Kidney glomerular epithelial cell (primary cell): ENCODE data around the gene CDK14.
"Not testable (repeated sequence)": the region's sequence is repeated elsewhere in the genome, so short reads cannot be mapped to it uniquely, and the experiment has no call there.

Experiments
- DNase-seq: peaks from one replicate; lab custom pipeline; 2025; lab: John Stamatoyannopoulos, UW

The CDK14 gene

DNA sequence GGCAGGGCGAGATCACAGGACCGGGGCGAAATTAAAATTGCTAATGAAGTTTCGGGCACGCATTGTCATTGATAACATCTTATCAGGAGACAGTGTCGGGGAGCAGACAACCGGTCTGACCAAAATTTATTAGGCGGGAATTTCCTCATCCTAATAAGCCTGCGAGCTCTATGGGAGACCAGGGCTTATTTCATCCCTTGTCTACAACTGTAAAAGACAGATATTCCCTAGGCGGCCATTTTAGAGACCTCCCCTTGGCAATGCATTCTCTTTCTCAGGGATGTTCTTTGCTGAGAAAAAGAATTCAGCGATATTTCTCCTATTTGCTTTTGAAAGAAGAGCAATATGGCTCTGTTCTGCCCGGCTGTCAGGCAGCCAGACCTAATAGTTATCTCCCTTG is 198.1 kb downstream of the CDK14 start:
- not testable (repeated sequence) for DNase-seq

DNA sequence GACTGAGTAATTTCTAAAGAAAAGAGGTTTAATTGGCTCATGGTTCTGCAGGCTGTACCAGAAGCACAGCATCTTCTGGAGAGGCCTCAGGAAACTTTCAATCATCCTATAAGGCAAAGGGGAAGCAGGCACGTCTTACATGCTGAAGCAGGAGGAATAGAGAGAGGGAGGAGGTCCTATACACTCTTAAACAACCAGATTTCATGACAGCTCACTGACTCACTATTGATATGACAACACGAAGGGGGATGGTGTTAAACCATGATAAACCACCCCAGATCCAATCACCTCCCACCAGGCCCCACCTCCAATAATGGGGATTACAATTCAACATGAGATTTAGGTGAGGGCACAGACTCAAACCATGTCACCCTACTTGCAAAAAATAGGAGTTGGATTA is 201.5 kb downstream of the CDK14 start:
- no peak for DNase-seq

DNA sequence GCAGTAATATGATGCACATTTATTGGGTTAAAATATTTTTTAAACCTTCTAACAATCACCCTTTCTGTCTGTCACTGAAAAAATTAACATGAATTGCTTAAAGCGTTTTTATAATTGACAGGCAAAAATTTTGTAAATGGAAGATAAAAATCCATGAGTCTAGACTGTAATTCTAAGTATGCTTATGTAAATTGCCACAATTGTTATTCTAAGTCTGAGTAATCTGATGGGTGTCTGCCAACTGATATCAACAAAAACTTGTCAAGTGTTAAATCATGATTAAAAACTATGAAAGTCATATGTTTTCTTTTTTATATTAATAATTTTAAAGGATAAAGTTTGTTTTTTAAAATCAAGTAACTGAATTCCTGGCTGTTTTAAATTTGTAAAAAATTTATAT is 208.2 kb downstream of the CDK14 start:
- no peak for DNase-seq

DNA sequence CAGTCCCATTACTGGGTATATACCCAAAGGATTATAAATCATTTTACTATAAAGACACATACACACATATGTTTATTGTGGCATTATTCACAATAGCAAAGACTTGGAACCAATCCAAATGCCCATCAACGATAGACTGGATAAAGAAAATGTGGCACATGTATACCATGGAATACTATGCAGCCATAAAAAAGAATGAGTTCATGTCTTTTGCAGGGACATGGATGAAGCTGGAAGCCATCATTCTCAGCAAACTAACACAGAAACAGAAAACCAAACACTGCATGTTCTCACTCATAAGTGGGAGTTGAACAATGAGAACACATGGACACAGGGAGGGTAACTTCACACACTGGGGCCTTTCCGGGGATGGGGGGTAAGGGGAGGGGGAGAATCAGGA is 219.4 kb downstream of the CDK14 start:
- not testable (repeated sequence) for DNase-seq

DNA sequence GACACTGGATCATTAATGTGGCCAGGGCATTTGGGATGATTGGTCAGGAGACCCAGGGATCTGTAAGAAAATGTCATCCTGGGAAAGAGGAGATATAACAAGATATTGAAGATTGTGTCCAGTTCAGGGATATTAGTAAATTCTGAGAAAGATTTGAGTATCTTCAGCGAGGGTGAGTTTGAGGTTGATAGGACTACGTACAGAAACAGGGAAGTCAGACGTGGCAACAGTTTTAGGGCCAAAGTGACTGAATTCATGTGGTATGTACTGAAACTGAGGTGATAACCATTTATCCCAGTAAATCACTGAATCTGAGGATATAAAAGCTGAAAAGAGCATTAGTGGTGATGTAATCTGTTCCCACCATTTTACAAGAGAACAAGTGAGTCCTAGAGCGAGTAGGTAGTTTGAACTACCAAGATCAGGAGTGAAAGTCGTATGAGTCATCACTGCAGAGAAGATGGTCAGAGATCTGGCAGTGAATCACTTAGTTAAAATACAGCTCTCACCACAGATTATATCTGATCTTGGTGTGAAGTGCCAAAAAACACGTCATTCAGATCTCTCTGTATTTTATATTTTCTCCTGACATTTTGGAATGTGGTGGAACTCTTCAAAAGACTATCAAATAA is 220.5 kb downstream of the CDK14 start:
- peak; percentile 87 for DNase-seq

DNA sequence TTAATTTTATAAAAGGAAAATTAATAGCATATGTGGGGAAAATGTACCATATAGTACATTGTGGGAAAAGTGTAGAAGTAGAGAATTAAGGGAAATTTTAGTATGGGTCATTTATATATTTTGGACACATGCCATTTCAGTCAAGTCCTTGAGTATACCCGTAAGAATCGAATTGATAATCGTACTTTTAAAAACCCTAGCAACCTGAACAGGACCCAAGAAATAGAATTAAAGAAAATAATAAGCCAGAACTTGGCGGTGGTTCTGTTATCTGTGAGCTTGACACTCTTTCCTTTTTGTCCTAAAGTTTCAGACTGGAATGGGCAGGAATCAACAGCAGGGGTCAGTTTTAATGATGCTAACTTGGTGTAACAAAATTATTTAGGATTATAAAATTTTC is 221.0 kb downstream of the CDK14 start:
- no peak for DNase-seq

DNA sequence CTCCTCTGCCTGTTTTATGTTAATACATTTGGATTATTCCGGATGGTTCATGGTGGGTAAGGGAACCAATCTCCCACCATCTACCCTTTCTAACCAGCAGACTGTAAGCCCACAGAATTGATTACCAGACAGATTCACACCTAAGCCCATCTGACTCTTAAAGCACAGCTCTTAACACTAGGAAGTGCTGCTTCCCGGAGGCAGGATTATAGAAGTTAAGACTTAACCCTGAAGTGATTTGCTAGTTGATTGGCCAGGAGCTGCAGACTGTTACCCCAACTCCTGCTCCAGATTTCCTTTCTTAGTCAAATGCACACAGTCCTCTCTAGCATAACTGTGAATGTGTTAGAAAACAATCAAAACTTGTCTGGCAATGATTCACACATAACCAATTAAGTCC is 221.7 kb downstream of the CDK14 start:
- no peak for DNase-seq

DNA sequence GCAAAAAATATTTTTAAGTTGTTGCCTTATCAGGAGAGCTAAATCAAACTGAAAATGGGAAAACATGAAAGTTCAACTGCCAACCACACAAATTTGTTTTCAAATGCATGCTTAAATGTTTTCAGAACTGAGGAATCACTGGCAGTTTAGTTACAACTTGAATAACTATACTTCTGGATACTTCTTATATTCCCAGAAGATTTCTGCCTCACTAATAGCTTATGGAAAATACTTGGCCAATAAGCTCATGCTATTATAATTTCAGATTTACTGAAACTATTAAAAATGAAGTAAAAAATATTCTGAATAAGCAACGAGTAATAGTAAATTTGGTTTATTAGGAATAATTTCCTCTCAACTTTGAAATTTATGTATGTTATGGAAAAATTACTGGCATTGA is 222.2 kb downstream of the CDK14 start:
- DNase-seq = no peak

DNA sequence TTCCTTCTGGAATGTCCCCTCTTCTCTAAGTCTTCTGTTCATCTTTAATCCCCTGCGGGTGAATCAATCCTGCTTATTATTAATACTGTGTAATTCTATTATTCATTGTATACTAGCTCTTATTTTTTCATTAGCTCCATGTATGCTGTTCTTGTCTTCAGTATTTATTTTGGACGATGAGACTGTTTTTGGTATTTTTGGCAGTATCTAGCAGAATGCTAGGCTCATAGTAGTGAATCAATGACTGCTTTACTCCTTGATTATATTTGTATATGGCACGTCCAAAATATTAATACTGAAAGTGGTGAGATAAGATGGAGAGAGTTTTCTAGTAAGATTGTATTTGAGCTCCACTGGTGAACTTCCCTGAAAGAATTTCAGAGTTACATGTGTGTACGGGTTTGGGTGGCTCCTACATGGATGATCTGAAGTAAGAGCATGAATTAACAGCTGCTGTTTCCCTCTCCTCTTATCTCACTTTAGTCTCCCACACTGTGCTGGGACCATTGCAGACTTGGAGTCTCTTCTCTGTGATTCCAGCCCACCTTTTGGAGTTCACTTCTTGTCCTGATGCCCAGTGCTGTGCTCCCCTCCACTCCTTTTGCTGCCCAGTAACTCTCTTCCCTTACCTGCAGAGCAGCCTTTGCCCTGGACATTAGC is 226.0 kb downstream of the CDK14 start:
- no peak for DNase-seq

DNA sequence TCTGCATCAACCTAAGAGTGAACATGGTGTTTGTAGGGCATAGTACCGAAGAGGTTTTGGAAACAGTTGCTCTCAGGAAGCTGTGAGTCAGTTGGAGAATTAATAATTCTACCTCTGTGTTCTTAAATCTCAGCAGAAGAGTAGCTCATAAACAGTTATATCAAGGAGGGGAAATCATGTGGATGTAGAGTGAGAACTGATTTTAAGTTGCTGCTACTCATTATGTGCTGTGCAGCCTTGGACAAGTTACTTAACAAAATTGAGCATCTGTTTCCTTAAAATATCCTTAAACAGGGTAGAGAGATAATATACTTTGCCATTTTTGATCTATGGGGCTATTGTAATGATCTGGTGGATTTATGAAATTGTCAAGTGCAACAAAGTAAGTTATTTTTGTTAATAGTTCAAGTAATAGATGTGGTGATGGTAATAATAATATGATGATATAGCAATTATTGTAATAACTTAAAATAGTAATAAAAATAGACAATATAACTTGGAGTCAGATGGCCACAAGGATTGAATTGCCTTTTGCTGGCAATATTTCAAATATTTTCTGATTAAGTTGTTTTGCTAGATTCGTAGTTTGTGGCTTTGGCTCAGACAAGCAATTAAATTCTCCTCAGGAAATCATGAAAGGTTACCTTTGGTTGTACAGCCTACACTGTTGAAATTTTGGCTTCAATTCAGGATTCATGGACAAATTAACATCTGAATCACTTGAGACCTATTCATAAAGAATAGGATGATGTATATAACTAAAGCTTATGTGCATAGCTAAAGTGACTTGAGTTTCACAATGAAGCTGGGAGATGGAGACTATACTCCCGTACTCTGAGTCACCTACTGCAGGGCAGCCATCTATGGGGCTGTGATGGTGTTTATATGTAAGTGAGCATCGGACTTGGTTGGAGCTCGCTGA is 228.5 kb downstream of the CDK14 start:
- DNase-seq = peak; percentile 3

DNA sequence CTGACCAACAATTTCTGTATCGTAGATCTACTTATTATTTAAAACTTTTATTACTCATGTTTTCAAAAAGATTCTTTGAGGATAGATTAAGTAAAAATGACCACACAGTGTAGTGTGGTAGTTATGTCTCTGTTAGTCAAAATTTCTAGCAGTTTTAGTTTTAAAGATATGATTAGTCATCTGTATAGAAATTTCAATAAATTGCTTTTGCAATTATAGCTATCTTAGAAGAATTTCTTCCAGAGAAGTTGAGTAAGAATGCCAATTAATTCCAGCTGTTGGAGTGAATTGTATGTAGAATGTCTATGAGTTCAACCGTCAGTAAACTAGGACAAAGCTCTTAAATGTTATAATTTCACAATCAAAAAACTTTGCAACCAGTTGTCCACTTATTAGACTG is 229.7 kb downstream of the CDK14 start:
- no peak for DNase-seq

DNA sequence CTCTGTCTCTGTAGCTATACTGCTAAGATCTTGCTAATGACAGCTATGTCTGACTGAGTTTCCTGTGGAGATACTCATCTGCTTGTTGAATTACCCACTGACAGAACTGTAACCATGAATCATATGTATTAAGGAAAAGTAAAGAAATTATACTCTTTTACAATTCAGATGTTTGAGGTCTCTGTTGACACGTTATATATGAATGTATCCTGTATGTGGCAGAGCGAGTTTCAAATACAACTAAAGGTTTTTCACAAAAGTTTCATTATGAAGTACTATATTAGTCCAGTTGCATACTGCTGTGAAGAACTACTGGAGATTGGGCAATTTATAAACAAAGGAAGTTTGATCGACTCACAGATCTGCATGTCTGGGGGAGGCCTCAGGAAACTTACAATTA is 232.5 kb downstream of the CDK14 start:
- DNase-seq = no peak

DNA sequence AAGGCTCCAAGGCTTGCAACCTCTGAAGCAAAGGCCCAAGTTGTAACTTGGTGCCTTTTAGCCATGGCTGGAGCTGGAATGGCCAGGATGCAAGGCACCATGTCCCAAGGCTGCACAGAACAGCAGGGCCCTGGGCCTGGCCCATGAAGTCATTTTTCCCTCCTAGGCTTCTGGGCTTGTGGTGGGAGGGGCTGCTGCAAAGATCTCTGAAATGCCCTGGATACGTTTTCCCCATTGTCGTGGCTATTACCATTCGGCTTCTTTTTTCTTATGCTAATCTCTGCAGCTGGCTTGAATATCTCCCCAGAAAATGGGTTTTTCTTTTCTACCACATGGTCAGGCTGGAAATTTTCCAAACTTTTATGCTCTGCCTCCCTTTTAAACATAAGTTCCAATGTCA is 234.2 kb downstream of the CDK14 start:
- no peak for DNase-seq

DNA sequence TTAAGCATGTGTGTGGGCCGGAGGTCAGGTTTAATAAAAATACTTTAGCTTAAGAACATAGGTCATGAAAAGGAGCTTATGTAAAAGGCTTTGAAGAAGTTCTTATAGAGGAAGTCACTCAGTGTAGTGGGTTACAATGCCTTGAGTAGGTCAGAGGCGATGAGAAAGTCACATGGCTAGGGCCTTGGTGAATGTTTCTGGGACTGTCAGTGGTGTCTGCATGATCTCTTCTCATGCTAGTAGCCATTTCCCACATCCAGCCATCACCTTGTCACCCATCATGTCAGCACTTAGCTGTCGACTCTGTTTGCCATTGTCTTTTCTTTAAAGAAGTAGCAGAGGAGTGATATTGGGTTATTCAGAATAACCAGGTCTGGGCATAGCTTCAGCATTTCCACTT is 236.6 kb downstream of the CDK14 start:
- DNase-seq = no peak

DNA sequence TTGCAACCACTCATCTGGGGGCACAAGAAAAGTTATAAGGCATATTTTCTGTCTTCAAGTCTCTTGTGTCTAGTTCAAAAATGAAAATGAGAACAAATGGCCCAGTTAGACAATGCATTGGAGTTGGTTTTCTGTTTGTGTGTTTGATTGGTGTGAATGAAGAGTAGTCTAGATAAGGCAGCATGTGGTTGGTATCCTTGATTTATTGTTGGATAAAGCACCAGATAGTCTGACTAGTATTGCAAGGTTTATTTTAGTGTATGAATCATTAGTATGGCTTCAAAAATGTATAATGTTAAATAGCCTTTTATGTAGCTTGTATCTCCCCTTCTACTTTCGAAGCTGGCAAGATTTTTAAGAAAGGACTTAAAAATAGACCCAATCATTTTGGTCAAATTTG is 237.3 kb downstream of the CDK14 start:
- DNase-seq = no peak

DNA sequence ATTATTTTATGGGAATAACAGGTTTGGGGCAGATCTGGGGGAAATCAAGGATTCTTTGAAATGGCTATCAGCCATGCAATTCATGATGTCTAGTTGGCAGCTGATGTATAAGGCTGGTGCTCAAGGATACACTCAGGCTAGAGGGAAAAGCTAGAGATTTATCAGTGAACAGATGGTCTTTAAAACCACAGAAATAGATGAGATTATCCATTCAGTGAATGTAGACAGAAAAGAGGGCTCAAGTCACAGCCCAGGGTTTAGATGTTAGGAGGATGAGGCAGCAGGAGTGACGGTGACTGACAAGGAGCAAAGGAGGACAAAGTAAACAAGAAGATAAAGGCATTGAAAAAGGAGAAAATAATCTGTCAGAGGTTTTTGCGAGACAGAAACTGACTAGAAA is 238.7 kb downstream of the CDK14 start:
- no peak for DNase-seq

DNA sequence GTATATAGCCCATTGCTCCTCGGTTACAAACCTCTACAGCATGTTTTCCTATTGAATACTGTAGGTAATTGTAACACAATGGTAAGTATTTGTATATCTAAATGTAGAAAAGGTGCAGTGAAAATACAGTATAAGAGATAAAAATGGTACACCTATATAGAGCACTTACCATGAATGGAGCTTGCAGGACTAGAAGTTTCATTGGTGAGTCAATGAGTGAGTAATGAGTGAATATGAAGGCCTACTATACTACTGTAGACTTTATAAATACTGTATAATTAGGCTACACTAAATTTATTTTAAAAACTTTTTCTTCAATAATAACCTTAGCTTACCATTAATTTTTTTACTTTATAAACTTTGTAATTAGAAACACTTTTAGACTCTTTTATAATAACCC is 239.7 kb downstream of the CDK14 start:
- DNase-seq = no peak

DNA sequence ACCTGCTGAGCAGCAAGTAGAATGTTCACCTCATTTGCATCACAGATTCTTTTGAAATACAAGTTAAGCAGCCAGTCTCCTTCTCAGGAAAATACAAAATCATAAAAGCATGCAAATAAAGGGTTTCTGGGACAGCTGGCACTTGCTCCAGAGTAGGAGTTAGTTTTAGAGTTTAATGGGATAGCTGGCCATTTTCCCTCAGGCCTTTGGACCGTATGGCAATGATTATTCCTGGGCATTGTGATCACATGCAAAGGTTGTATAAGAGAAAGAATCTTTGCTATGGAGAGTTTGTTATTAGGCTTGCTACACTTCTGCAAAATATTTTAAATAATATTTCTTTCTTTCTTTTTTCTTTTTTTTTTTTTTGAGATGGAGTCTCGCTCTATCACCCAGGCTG is 240.8 kb downstream of the CDK14 start:
- no peak for DNase-seq

DNA sequence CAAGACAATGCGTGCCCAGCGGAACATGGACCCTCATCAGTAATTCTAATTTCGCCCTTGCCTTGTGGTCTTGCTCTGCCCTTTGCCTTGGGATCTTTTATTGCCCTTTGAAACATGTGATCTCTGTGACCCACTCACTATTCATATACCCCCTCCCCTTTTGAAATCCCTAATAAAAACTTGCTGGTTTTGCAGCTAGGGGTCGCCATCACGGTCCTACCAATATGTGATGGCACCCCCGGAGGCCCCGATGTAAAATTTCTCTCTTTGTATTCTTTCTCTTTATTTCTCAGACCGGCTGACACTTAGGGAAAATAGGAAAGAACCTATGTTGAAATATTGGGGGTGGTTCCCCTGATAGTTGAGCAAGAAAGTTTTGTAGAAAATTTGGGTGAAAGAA is 242.7 kb downstream of the CDK14 start:
- no peak for DNase-seq

DNA sequence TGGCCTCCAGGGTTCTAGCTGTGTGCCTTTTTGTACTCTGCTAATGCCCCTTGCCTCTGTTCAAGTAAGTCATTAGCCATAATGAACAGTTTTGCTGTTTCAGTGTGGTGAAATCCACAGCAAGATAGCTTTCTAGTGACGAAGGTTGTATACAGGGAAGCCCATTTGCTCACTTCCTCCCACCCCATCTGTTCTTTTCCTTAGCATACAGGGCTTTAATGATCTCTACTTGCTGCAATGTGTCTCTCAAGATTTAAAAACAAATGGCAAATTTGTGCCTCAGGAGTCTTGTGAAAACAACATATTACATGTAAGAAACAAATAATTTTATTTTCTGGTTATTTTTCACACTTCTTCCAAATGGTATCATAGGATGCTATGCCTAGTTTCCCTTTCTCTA is 243.2 kb downstream of the CDK14 start:
- no peak for DNase-seq

DNA sequence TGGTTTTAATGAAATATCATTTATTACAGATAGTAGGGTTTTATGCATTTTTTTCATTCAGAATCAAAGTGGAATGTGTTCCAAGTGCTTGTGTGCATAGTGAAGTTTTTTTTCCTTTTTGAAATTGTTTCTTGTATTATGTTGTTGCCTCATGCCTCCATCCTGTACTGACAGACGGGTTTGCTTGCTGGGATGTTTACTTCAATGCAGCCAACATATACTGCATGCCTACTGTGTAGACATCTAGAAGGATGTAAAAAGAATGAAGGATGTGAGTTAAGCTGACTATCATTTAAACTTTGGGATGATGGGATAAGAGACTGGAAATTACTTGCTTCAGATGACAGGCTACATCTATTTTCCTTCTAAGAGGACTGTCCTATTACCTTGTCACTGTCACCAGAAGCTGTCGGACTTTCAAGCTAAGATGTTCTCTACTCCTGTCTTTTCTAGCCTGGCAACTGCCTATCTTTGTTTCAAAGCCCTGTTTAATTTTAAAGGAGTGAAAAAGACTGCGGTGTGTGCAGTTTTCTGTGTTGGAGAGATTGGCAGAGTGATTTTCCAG is 243.7 kb downstream of the CDK14 start:
- no peak for DNase-seq

DNA sequence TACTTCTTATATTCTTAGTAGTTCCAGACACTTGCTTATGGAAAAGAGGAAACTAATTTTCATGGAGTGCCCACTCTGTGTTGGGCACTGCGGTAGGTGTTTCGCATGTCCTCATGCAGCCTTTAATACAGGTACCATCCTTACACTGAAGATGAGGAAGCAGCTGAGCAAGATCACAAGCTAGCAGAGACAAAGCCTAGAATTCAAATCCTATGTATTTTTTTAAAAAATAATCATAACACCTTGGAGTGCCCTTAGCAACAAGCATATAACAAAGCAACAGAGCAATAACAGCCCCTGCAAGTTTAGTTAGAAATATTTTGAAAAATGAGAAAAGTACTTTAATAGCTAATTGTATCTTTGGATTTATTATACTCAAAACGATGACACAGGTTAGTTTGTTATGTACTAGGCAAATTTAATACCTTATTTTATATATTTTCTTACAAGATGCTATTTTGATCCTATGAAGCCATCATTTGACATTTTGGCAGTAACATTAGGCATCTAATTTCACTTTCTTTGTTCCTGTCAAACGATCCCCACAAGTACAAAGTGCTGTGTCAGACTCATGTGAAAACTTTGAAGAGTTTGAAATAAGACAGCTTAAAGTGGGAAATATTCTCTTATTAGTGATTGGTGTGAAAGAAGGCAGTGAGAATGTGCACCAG is 245.8 kb downstream of the CDK14 start:
- DNase-seq = no peak
